IMR-90 (cell line): Measurements from ENCODE around the gene GIPC3.

Experiments used
- MAFK ChIP-seq: IDR thresholded peaks from 2 replicates; pipeline ENCODE4 v1.6.1; 2012; ENCODE audit warnings: low read depth, low read length, improper control_type of control experiment
- TF ChIP-seq, protein P1 (sequence below): conservative IDR thresholded peaks from 2 replicates; pipeline ENCODE4 v1.5.1; 2012; ENCODE audit warnings: mild to moderate bottlenecking, low read depth, low read length, improper control_type of control experiment

DNA sequence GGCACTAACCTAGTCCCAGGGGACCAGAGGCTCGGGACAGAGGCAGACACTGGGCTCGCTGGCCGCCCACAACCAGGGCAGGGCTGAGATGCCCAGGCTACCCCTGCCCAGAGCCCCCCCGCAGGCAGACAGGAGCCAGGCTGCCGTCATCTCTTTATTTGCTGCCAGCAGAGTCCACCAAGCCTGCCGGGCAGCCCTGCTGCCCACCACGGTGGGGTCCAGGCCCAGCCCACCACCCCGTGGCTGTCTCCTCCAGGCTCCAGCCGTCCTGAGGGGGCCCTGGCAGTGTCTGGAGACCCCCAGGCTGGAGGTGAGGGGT lies 41.3 kb upstream of the GIPC3 start:
- TF ChIP-seq, protein P1, sequence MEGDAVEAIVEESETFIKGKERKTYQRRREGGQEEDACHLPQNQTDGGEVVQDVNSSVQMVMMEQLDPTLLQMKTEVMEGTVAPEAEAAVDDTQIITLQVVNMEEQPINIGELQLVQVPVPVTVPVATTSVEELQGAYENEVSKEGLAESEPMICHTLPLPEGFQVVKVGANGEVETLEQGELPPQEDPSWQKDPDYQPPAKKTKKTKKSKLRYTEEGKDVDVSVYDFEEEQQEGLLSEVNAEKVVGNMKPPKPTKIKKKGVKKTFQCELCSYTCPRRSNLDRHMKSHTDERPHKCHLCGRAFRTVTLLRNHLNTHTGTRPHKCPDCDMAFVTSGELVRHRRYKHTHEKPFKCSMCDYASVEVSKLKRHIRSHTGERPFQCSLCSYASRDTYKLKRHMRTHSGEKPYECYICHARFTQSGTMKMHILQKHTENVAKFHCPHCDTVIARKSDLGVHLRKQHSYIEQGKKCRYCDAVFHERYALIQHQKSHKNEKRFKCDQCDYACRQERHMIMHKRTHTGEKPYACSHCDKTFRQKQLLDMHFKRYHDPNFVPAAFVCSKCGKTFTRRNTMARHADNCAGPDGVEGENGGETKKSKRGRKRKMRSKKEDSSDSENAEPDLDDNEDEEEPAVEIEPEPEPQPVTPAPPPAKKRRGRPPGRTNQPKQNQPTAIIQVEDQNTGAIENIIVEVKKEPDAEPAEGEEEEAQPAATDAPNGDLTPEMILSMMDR: no peak
- TF ChIP-seq MAFK: no peak
